ENCODE results near the gene UBE2Z. TPM values are rescaled to one million over a fixed set of nuclear protein-coding genes. Genes with fewer than 3 reads are reported as not detected.

Gene UBE2Z
- total and polyA plus RNA-seq, 2 of the 13 experiments (the other 11 are each of a cell fraction or from before 2014, with no cell fraction given): 63.2 to 122 TPM

- TF ChIP-seq ZNF383 (CRISPR knock-in tag; IDR thresholded peaks at IDR 0.05; ENCODE audit: borderline replicate concordance): no peak
- no peak for TF ChIP-seq CEBPZ (IDR thresholded peaks at IDR 0.05; ENCODE audit: low read length)
- TF ChIP-seq DNMT1 (CRISPR knock-in tag; IDR thresholded peaks at IDR 0.05): peak; percentile 51; the same call in 1 of the 2 replicates
- no peak; the same call in 1 of the 2 replicates for TF ChIP-seq ONECUT2 (CRISPR knock-in tag; IDR thresholded peaks at IDR 0.05)
- TF ChIP-seq ZNF136 (CRISPR knock-in tag; IDR thresholded peaks at IDR 0.05; ENCODE audit: low read depth): peak; percentile 47
- TF ChIP-seq NCOA1 (CRISPR knock-in tag; IDR thresholded peaks at IDR 0.05): no peak
- TF ChIP-seq, protein P1, sequence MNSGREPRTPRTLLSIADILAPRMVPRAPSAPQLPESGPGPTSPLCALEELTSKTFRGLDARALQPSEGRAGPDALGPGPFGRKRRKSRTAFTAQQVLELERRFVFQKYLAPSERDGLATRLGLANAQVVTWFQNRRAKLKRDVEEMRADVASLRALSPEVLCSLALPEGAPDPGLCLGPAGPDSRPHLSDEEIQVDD (CRISPR knock-in tag; IDR thresholded peaks at IDR 0.05; ENCODE audit: borderline replicate concordance): no peak
- TF ChIP-seq POLR2A (IDR thresholded peaks at IDR 0.05; ENCODE audit: insufficient read depth in 1 of 2, low read depth in 2 of 2, low read length in 2 of 2): peak; percentile 45 to 46; a peak in 2 of 4 replicates
- TF ChIP-seq, protein P2, sequence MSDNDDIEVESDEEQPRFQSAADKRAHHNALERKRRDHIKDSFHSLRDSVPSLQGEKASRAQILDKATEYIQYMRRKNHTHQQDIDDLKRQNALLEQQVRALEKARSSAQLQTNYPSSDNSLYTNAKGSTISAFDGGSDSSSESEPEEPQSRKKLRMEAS (IDR thresholded peaks at IDR 0.05): peak; percentile 75
- TF ChIP-seq ZNF30 (CRISPR knock-in tag; IDR thresholded peaks at IDR 0.05): no peak
- TF ChIP-seq, protein P3, sequence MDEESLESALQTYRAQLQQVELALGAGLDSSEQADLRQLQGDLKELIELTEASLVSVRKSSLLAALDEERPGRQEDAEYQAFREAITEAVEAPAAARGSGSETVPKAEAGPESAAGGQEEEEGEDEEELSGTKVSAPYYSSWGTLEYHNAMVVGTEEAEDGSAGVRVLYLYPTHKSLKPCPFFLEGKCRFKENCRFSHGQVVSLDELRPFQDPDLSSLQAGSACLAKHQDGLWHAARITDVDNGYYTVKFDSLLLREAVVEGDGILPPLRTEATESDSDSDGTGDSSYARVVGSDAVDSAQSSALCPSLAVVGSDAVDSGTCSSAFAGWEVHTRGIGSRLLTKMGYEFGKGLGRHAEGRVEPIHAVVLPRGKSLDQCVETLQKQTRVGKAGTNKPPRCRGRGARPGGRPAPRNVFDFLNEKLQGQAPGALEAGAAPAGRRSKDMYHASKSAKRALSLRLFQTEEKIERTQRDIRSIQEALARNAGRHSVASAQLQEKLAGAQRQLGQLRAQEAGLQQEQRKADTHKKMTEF (CRISPR knock-in tag; IDR thresholded peaks at IDR 0.05): peak; percentile 86
- no peak for TF ChIP-seq ZNF547 (CRISPR knock-in tag; IDR thresholded peaks at IDR 0.05)
- TF ChIP-seq, protein P4, sequence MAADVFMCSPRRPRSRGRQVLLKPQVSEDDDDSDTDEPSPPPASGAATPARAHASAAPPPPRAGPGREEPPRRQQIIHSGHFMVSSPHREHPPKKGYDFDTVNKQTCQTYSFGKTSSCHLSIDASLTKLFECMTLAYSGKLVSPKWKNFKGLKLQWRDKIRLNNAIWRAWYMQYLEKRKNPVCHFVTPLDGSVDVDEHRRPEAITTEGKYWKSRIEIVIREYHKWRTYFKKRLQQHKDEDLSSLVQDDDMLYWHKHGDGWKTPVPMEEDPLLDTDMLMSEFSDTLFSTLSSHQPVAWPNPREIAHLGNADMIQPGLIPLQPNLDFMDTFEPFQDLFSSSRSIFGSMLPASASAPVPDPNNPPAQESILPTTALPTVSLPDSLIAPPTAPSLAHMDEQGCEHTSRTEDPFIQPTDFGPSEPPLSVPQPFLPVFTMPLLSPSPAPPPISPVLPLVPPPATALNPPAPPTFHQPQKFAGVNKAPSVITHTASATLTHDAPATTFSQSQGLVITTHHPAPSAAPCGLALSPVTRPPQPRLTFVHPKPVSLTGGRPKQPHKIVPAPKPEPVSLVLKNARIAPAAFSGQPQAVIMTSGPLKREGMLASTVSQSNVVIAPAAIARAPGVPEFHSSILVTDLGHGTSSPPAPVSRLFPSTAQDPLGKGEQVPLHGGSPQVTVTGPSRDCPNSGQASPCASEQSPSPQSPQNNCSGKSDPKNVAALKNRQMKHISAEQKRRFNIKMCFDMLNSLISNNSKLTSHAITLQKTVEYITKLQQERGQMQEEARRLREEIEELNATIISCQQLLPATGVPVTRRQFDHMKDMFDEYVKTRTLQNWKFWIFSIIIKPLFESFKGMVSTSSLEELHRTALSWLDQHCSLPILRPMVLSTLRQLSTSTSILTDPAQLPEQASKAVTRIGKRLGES (CRISPR knock-in tag; IDR thresholded peaks at IDR 0.05; ENCODE audit: borderline replicate concordance): peak; percentile 52; the same call in 1 of the 2 replicates
- no peak for TF ChIP-seq ZNF225 (CRISPR knock-in tag; IDR thresholded peaks at IDR 0.05)
- TF ChIP-seq ZNF382 (CRISPR knock-in tag; IDR thresholded peaks at IDR 0.05; ENCODE audit: borderline replicate concordance): no peak
- no peak for TF ChIP-seq ZNF530 (CRISPR knock-in tag; IDR thresholded peaks at IDR 0.05; ENCODE audit: low read depth)
- TF ChIP-seq BCL3 (CRISPR knock-in tag; IDR thresholded peaks at IDR 0.05): no peak; the same call in 1 of the 2 replicates
These were observed 62.9 kb downstream of the UBE2Z start (continued) for GRCh38 chr17:48970865-48971687.

Measured in HepG2 (cell line).